H1 (cell line): Measurements from ENCODE around the gene FBN1. TPM values are rescaled to one million over a fixed set of nuclear protein-coding genes. Genes with fewer than 3 reads are reported as not detected.

Experiments used
- CTCF ChIA-PET: fragments of 300-600 bp; sonication (Branson Sonifier 250); formaldehyde crosslinking; loops from one replicate; lab custom pipeline; 2021; ENCODE audit not compliant: partially characterized antibody; lab: Charles Lee
- POLR2A ChIA-PET: fragments of 300-600 bp; sonication (Branson Sonifier 250); formaldehyde crosslinking; loops from one replicate; lab custom pipeline; 2021; ENCODE audit warnings: inconsistent platforms; ENCODE audit not compliant: partially characterized antibody; lab: Charles Lee
- DNase-seq, 2 experiments: peaks; one replicate each; pipeline versions ENCODE4 v3.0.0 to v3.0.0-alpha.2; 2010 to 2022; ENCODE audit warnings: low spot score in 2 of 2, low read depth in 1 of 2, mixed read lengths in 1 of 2
- FAIRE-seq: peaks from 2 replicates; lab custom pipeline; 2011; peaks lifted over from hg19 to GRCh38; lab: Jason Lieb, UNC
- H2AFZ ChIP-seq: 2 replicates; pipeline ENCODE4 v1.8.1; 2012; ENCODE audit warnings: low read length, inconsistent platforms
- H2AK5ac ChIP-seq: 2 replicates; pipeline ENCODE4 v1.6.1; 2013; ENCODE audit warnings: low read depth, low read length
- H2BK120ac ChIP-seq: replicated peaks from 2 replicates; pipeline ENCODE3; 2013; ENCODE audit warnings: low read depth, low read length, inconsistent platforms
- H2BK12ac ChIP-seq: 2 replicates; pipeline ENCODE4 v1.6.1; 2013; ENCODE audit warnings: low read depth, low read length
- H2BK15ac ChIP-seq: 2 replicates; pipeline ENCODE4 v1.6.1; 2013; ENCODE audit warnings: low read length
- H2BK20ac ChIP-seq: 2 replicates; pipeline ENCODE4 v1.6.1; 2013; ENCODE audit warnings: low read length
- H2BK5ac ChIP-seq: 2 replicates; pipeline ENCODE4 v1.6.1; 2013; ENCODE audit warnings: low read depth, low read length
- H3K14ac ChIP-seq: 2 replicates; pipeline ENCODE4 v1.6.1; 2013; ENCODE audit warnings: inconsistent platforms; ENCODE audit not compliant: insufficient read length
- H3K18ac ChIP-seq: 2 replicates; pipeline ENCODE4 v1.6.1; 2013; ENCODE audit warnings: low read length; ENCODE audit errors: extremely low read depth
- H3K23ac ChIP-seq: 2 replicates; pipeline ENCODE4 v1.6.1; 2013; ENCODE audit warnings: inconsistent platforms; ENCODE audit not compliant: insufficient read length
- H3K23me2 ChIP-seq: 2 replicates; pipeline ENCODE4 v1.6.1; 2013; ENCODE audit warnings: low read depth, low read length
- H3K27ac ChIP-seq: 2 replicates; pipeline ENCODE4 v1.6.1; 2011; ENCODE audit warnings: low read depth, low read length, inconsistent platforms
- H3K27me3 ChIP-seq, 4 experiments: replicated peaks in 1 of 4; 1 replicate in 1 of 4; 2 replicates in 3 of 4; pipeline versions ENCODE4 v1.6.1 to v1.8.1; 2011 to 2013; ENCODE audit warnings: low read length in 3 of 4, mild to moderate bottlenecking in 3 of 4, inconsistent platforms in 2 of 4, mixed read lengths in 2 of 4, moderate library complexity in 1 of 4; ENCODE audit not compliant: control insufficient read depth in 3 of 4, insufficient read depth in 3 of 4; ENCODE audit errors: extremely low read depth in 1 of 4
- H3K36me3 ChIP-seq, 4 experiments: 2 replicates each; pipeline versions ENCODE4 v1.6.1 to v1.8.1; 2011 to 2013; ENCODE audit warnings: mild to moderate bottlenecking in 4 of 4, low read length in 3 of 4, moderate library complexity in 2 of 4, control low read depth in 1 of 4, inconsistent platforms in 1 of 4; ENCODE audit not compliant: insufficient read depth in 4 of 4, control insufficient read depth in 2 of 4
- H3K4ac ChIP-seq: replicated peaks from 2 replicates; pipeline ENCODE3; 2013; ENCODE audit warnings: low read length, low read depth, mixed read lengths, inconsistent platforms; ENCODE audit not compliant: insufficient read length
- H3K4me1 ChIP-seq, 4 experiments: replicated peaks in 1 of 4; 1 replicate in 1 of 4; 2 replicates in 3 of 4; pipeline versions ENCODE4 v1.6.1 to v1.8.1; 2011 to 2013; ENCODE audit warnings: low read length in 3 of 4, inconsistent platforms in 2 of 4, mixed read lengths in 1 of 4; ENCODE audit not compliant: insufficient read depth in 4 of 4, control insufficient read depth in 3 of 4
- H3K4me2 ChIP-seq, 2 experiments: 2 replicates each; pipeline versions ENCODE4 v1.6.1 to v1.8.1; 2011 to 2013; ENCODE audit warnings: low read depth in 2 of 2, low read length in 2 of 2, control low read depth in 1 of 2, inconsistent platforms in 1 of 2, mild to moderate bottlenecking in 1 of 2; ENCODE audit not compliant: insufficient read depth in 1 of 2
- H3K4me3 ChIP-seq, 4 experiments: fragments of 200-600, 300-600 bp in 1 of 4; sonication (generic), shearing (Covaris generic), sonication (Bioruptor Twin) in 1 of 4; 2 replicates each; pipeline versions ENCODE4 v1.5.1 to v1.8.1; 2011 to 2016; ENCODE audit warnings: low read length in 4 of 4, low read depth in 3 of 4, control low read depth in 2 of 4, inconsistent platforms in 2 of 4, mild to moderate bottlenecking in 2 of 4, mixed read lengths in 1 of 4, moderate library complexity in 1 of 4; ENCODE audit not compliant: insufficient read depth in 2 of 4; ENCODE audit errors: extremely low read depth in 1 of 4
- H3K56ac ChIP-seq: replicated peaks from 2 replicates; pipeline ENCODE3; 2013; ENCODE audit warnings: low read depth, mild to moderate bottlenecking, mixed read lengths, low read length, inconsistent platforms; ENCODE audit not compliant: insufficient read length
- H3K79me1 ChIP-seq: 2 replicates; pipeline ENCODE4 v1.6.1; 2013; ENCODE audit warnings: low read depth, low read length, control low read depth
- H3K79me2 ChIP-seq, 2 experiments: 2 replicates each; pipeline versions ENCODE4 v1.6.1 to v1.8.1; 2012 to 2013; ENCODE audit warnings: low read length in 2 of 2, mild to moderate bottlenecking in 2 of 2, inconsistent platforms in 1 of 2; ENCODE audit not compliant: insufficient read depth in 2 of 2, control insufficient read depth in 1 of 2
- H3K9ac ChIP-seq, 4 experiments: replicated peaks in 1 of 4; 1 replicate in 1 of 4; 2 replicates in 3 of 4; pipeline versions ENCODE4 v1.6.1 to v1.8.1; 2011 to 2013; ENCODE audit warnings: low read depth in 3 of 4, low read length in 3 of 4, control low read depth in 2 of 4, mild to moderate bottlenecking in 2 of 4, moderate library complexity in 2 of 4, inconsistent platforms in 1 of 4; ENCODE audit errors: extremely low read depth in 1 of 4
- H3K9me3 ChIP-seq, 2 experiments: 2 replicates each; pipeline versions ENCODE4 v1.6.1 to v1.8.1; 2012 to 2013; ENCODE audit warnings: mild to moderate bottlenecking in 2 of 2, moderate library complexity in 2 of 2, control low read depth in 1 of 2, inconsistent platforms in 1 of 2, low read depth in 1 of 2, low read length in 1 of 2, mixed read lengths in 1 of 2; ENCODE audit not compliant: insufficient read depth in 2 of 2
- H4K20me1 ChIP-seq, 2 experiments: replicated peaks in 1 of 2; 2 replicates each; pipeline versions ENCODE3 to v1.8.1; 2011 to 2013; ENCODE audit warnings: inconsistent platforms in 2 of 2, low read length in 2 of 2, mild to moderate bottlenecking in 1 of 2; ENCODE audit not compliant: insufficient read depth in 2 of 2, control insufficient read depth in 1 of 2
- H4K5ac ChIP-seq: 2 replicates; pipeline ENCODE4 v1.6.1; 2013; ENCODE audit warnings: low read length, low read depth, mixed read lengths, inconsistent platforms; ENCODE audit not compliant: insufficient read length
- H4K8ac ChIP-seq: 2 replicates; pipeline ENCODE4 v1.8.0; 2013; ENCODE audit warnings: mild to moderate bottlenecking, moderate library complexity, low read length, inconsistent platforms; ENCODE audit not compliant: insufficient read depth; ENCODE audit errors: extremely low read depth
- H4K91ac ChIP-seq: replicated peaks from 2 replicates; pipeline ENCODE3; 2013; ENCODE audit warnings: low read length, mixed read lengths, inconsistent platforms; ENCODE audit not compliant: insufficient read length
- EP300 ChIP-seq, 2 experiments: IDR thresholded peaks; 1 replicate in 1 of 2; 2 replicates in 1 of 2; pipeline ENCODE4 v1.6.1; 2011 to 2012; ENCODE audit warnings: low read depth in 2 of 2, low read length in 2 of 2, mild to moderate bottlenecking in 2 of 2, borderline replicate concordance in 1 of 2, inconsistent platforms in 1 of 2, moderate library complexity in 1 of 2
- GABPA ChIP-seq: IDR thresholded peaks from 2 replicates; pipeline ENCODE4 v1.6.1; 2011; ENCODE audit warnings: mild to moderate bottlenecking, low read length, moderate library complexity, borderline replicate concordance; ENCODE audit not compliant: insufficient read depth
- GTF2F1 ChIP-seq: IDR thresholded peaks from 2 replicates; pipeline ENCODE4 v1.6.1; 2012; ENCODE audit warnings: low read depth, low read length, improper control_type of control experiment, borderline replicate concordance
- MAFK ChIP-seq: IDR thresholded peaks from 2 replicates; pipeline ENCODE4 v1.6.1; 2012; ENCODE audit warnings: low read depth, mild to moderate bottlenecking, improper control_type of control experiment, low read length
- POU5F1 ChIP-seq: IDR thresholded peaks from 2 replicates; pipeline ENCODE4 v1.6.1; 2011; ENCODE audit warnings: low read depth, mild to moderate bottlenecking, low read length, moderate library complexity
- RNF2 ChIP-seq: fragments of 200-900, 300-1000 bp; sonication (generic); IDR thresholded peaks from 2 replicates; pipeline ENCODE4 v1.7.1; 2016; ENCODE audit warnings: borderline replicate concordance, low read depth, mild to moderate bottlenecking, antibody characterized with exemption, low read length; ENCODE audit not compliant: poor library complexity, severe bottlenecking; ENCODE audit errors: missing control alignments
- SIX5 ChIP-seq: IDR thresholded peaks from 2 replicates; pipeline ENCODE4 v1.6.1; 2011; ENCODE audit warnings: mild to moderate bottlenecking, low read depth, low read length
- SRF ChIP-seq: IDR thresholded peaks from 2 replicates; pipeline ENCODE4 v1.6.1; 2011; ENCODE audit warnings: mild to moderate bottlenecking, low read depth, low read length, moderate library complexity
- WGBS, 2 experiments: shearing (Covaris generic) in 1 of 2; methylation state at CpG; one replicate each; pipeline versions ENCODE4 v1.1.6 to v1.1.7; 2013 to 2015; ENCODE audit warnings: low lambda C conversion rate in 2 of 2, mixed read lengths in 2 of 2, inconsistent platforms in 1 of 2, low coverage in 1 of 2, missing lambda C conversion rate in 1 of 2; ENCODE audit not compliant: insufficient replicate concordance in 2 of 2, insufficient coverage in 1 of 2, insufficient read length in 1 of 2; ENCODE audit errors: extremely low coverage in 1 of 2, missing lambda C conversion rate in 1 of 2; 5-methylcytosine and 5-hydroxymethylcytosine counted together
- polyA plus RNA-seq, 7 experiments: library from polyadenylated mRNA; depleted of rRNA in 3 of 7; stranded (reverse) in 5 of 7; unstranded in 2 of 7; fragments of >200 nt in 5 of 7; fragments of 200-250 nt in 2 of 7; gene quantifications; 1 replicate in 5 of 7; 2 replicates in 1 of 7; 4 replicates in 1 of 7; pipeline versions ENCODE4 v1.2.1 to v1.2.3, GENCODE V29; 2011 to 2013; ENCODE audit warnings: missing spikeins in 2 of 7, mixed read lengths in 2 of 7
- total RNA-seq: library from RNA; stranded (reverse); fragmentation: NEBNext Ultra II Directional; extraction: Animal tissue kit (Norgen Biotek cat#: 25700); gene quantifications from 2 replicates; pipeline ENCODE4 v1.2.1, GENCODE V29; 2021

FBN1 gene
- total and polyA plus RNA-seq, 2 of the 8 experiments (the other 6 are each of a cell fraction or from before 2014, with no cell fraction given), result 3.0 to 4.0 TPM

DNA sequence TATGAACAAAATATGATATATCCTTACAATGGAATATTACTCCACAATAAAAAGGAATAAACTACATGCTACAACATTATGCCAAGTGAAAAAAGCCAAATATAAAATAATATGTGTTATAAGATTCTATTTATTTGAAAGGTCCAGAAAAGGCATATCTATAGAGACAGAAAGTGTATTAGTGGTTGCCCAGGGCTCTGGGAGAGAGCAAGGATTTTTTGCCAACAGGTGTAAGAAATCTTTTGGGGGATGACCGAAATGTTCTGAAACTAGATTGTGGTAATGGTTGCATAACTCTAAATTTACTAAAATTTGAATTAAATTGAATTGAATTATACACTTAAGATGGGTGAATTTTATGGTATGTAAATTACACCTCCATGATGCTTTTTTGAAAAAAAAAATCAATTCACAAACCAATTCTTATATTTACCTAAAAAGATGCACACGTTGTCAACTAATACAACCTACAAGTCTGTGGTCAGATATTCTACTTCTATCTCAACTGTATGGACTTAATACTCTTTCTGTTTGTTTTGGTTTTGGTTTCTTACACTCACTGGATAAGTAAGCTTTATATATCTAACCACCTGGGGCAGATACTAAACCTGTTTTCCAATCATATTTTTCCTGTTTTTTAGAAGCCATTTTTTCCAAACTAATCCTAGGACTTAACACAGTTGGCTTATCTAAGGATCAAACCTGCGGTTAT is 75.8 kb downstream of the FBN1 start:
- DNase-seq, result no peak
- no peaks in the 10 kb centered on the region for H3K79me2 ChIP-seq
- no peaks in the 10 kb centered on the region for H3K36me3 ChIP-seq
- no peak overlapping the region for H3K4me2 ChIP-seq
- H2BK12ac ChIP-seq, result no peak overlapping the region
- no peak overlapping the region for H3K56ac ChIP-seq
- H2BK15ac ChIP-seq, result no peak overlapping the region
- H4K20me1 ChIP-seq, result no peaks in the 10 kb centered on the region
- H3K18ac ChIP-seq, result no peak overlapping the region
- no peak overlapping the region for H3K27ac ChIP-seq
- H3K23me2 ChIP-seq, result no peaks in the 10 kb centered on the region
- H3K9ac ChIP-seq, result no peak overlapping the region
- no peak overlapping the region for H2AFZ ChIP-seq
- 90% methylated on average over 3 of the region's 3 CpGs; no CpG with 5 or more reads in 1 of the 2 experiments for WGBS, 2 experiments
- H3K27me3 ChIP-seq, result no peaks in the 10 kb centered on the region
- H4K5ac ChIP-seq, result no peak overlapping the region
- H3K9me3 ChIP-seq, result no peaks in the 10 kb centered on the region
- H3K14ac ChIP-seq, result no peak overlapping the region
- no peak overlapping the region for H2AK5ac ChIP-seq
- H2BK120ac ChIP-seq, result no peak overlapping the region
- FAIRE-seq, result no peak
- H3K4me3 ChIP-seq, result no peak overlapping the region
- no peak overlapping the region for H3K4ac ChIP-seq
- TF ChIP-seq EP300 (IDR thresholded peaks at IDR 0.05; ENCODE audit: borderline replicate concordance in 1 of 2, low read depth in 2 of 2, low read length in 2 of 2) (no peak), MAFK (no peak), GABPA (no peak), POU5F1 (no peak), SRF (no peak), GTF2F1 (no peak), SIX5 (no peak), RNF2 (no peak)
- H3K4me1 ChIP-seq, result peaks cover 0 to 3% (median 0%) of the 10 kb centered on the region in 4 experiments; a peak in 1 of 7 replicates
- no peak overlapping the region for H2BK5ac ChIP-seq
- no peak overlapping the region for H3K23ac ChIP-seq
- H4K8ac ChIP-seq, result no peak overlapping the region
- no peaks in the 10 kb centered on the region for H3K79me1 ChIP-seq
- H4K91ac ChIP-seq, result no peak overlapping the region
- ChIA-PET CTCF (no interaction called here), POLR2A (no interaction called here)
- H2BK20ac ChIP-seq, result no peak overlapping the region
